SU-DHL-6 (cell line): ENCODE data around the gene RBM33.

Experiments used
- H2AFZ ChIP-seq: fragments of 200-600 bp; sonication (generic); 2 replicates; pipeline ENCODE4 v1.6.1; 2014; ENCODE audit warnings: low read depth, mild to moderate bottlenecking, moderate library complexity, mixed read lengths, antibody characterized with exemption, low read length; ENCODE audit not compliant: severe bottlenecking
- H3F3A ChIP-seq: fragments of 200-600 bp; shearing (Covaris generic); 2 replicates; pipeline ENCODE4 v1.6.0; 2016; ENCODE audit warnings: antibody characterized with exemption, mild to moderate bottlenecking; ENCODE audit not compliant: insufficient read depth
- H3K27ac ChIP-seq: fragments of 200-600 bp; sonication (generic); 2 replicates; pipeline ENCODE4 v1.5.1; 2016; ENCODE audit warnings: low read depth, mild to moderate bottlenecking, low read length, moderate library complexity, mixed read lengths
- H3K27me3 ChIP-seq: fragments of 200-600 bp; sonication (generic), shearing (Covaris generic); 2 replicates; pipeline ENCODE4 v1.6.0; 2014; ENCODE audit warnings: mild to moderate bottlenecking, low read length
- H3K36me3 ChIP-seq: fragments of 200-600 bp; sonication (generic); 2 replicates; pipeline ENCODE4 v1.6.1; 2014; ENCODE audit warnings: mild to moderate bottlenecking, low read length, mixed read lengths
- H3K4me2 ChIP-seq: fragments of 300-600, 200-600 bp; shearing (Covaris generic), sonication (generic); 2 replicates; pipeline ENCODE4 v1.6.0; 2014; ENCODE audit warnings: low read length, low read depth, mild to moderate bottlenecking; ENCODE audit not compliant: poor library complexity, severe bottlenecking
- H3K4me3 ChIP-seq: fragments of 200-600 bp; sonication (generic); 2 replicates; pipeline ENCODE4 v1.5.1; 2014; ENCODE audit warnings: antibody characterized with exemption, low read length, mild to moderate bottlenecking, mixed read lengths; ENCODE audit not compliant: insufficient read depth, poor library complexity, severe bottlenecking
- H3K79me2 ChIP-seq: fragments of 200-600 bp; sonication (generic); 2 replicates; pipeline ENCODE4 v1.6.1; 2014; ENCODE audit warnings: mild to moderate bottlenecking, low read length, moderate library complexity; ENCODE audit not compliant: insufficient read depth
- H3K9ac ChIP-seq: fragments of 200-600 bp; sonication (generic); 2 replicates; pipeline ENCODE4 v1.7.0; 2014; ENCODE audit warnings: mild to moderate bottlenecking, low read length
- H3K9me2 ChIP-seq: fragments of 200-600 bp; sonication (generic); replicated peaks from 2 replicates; pipeline ENCODE4 v1.6.1; 2014; ENCODE audit warnings: low read length; ENCODE audit not compliant: insufficient read depth
- H3K9me3 ChIP-seq: fragments of 200-600 bp; sonication (generic); 2 replicates; pipeline ENCODE4 v1.6.1; 2014; ENCODE audit warnings: low read length, mixed read lengths; ENCODE audit not compliant: insufficient read depth
- H4K20me1 ChIP-seq: fragments of 200-600 bp; sonication (generic); 2 replicates; pipeline ENCODE4 v1.6.1; 2014; ENCODE audit warnings: low read depth, mild to moderate bottlenecking, antibody characterized with exemption, low read length, moderate library complexity, mixed read lengths
- EZH2phosphoT487 ChIP-seq: fragments of 200-600 bp; sonication (generic), shearing (Covaris generic); conservative IDR thresholded peaks from 2 replicates; pipeline ENCODE4 v1.6.1; 2018; ENCODE audit warnings: mild to moderate bottlenecking, antibody characterized with exemption, low read length, moderate library complexity, mixed read lengths
- TF ChIP-seq, protein P1 (sequence below): fragments of 200-600 bp; sonication (generic); IDR thresholded peaks from one replicate; pipeline ENCODE4 v1.5.1; 2017; ENCODE audit warnings: antibody characterized with exemption, mild to moderate bottlenecking, low read length, moderate library complexity; ENCODE audit not compliant: insufficient read depth, poor library complexity, severe bottlenecking

Gene RBM33

GRCh38 chr7:155643804-155644177 is 670 bp upstream of the RBM33 start:
- Histone ChIP-seq H2AFZ (peak overlapping the region; percentile 70), H3K27ac (peak overlapping the region; percentile 86), H3K36me3 (peaks cover 59% of the 10 kb centered on the region), H3F3A (no peaks in the 10 kb centered on the region; the same call in 1 of the 2 replicates), H3K79me2 (peaks cover 49% of the 10 kb centered on the region), H3K4me2 (peak overlapping the region; percentile 88), H3K9ac (peak overlapping the region; percentile 88), H3K9me2 (no peaks in the 10 kb centered on the region), H3K27me3 (no peaks in the 10 kb centered on the region), H3K4me3 (peak overlapping the region; percentile 71), H4K20me1 (peaks cover 11% of the 10 kb centered on the region; the same call in 1 of the 2 replicates), H3K9me3 (no peaks in the 10 kb centered on the region)
- TF ChIP-seq, protein P1, sequence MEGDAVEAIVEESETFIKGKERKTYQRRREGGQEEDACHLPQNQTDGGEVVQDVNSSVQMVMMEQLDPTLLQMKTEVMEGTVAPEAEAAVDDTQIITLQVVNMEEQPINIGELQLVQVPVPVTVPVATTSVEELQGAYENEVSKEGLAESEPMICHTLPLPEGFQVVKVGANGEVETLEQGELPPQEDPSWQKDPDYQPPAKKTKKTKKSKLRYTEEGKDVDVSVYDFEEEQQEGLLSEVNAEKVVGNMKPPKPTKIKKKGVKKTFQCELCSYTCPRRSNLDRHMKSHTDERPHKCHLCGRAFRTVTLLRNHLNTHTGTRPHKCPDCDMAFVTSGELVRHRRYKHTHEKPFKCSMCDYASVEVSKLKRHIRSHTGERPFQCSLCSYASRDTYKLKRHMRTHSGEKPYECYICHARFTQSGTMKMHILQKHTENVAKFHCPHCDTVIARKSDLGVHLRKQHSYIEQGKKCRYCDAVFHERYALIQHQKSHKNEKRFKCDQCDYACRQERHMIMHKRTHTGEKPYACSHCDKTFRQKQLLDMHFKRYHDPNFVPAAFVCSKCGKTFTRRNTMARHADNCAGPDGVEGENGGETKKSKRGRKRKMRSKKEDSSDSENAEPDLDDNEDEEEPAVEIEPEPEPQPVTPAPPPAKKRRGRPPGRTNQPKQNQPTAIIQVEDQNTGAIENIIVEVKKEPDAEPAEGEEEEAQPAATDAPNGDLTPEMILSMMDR = no peak
- TF ChIP-seq EZH2phosphoT487 = no peak

GRCh38 chr7:155644971-155645509 is 579 bp downstream of the RBM33 start:
- Histone ChIP-seq H3K4me3 (peak overlapping the region; percentile 71), H3K27me3 (no peaks in the 10 kb centered on the region), H2AFZ (peak overlapping the region; percentile 70), H3K9me3 (no peaks in the 10 kb centered on the region), H3K27ac (peak overlapping the region; percentile 86), H3K36me3 (peaks cover 61% of the 10 kb centered on the region), H3K4me2 (peak overlapping the region; percentile 88), H3K79me2 (peaks cover 62% of the 10 kb centered on the region), H3K9me2 (no peaks in the 10 kb centered on the region), H3K9ac (peak overlapping the region; percentile 88), H4K20me1 (peaks cover 14% of the 10 kb centered on the region; the same call in 1 of the 2 replicates), H3F3A (no peaks in the 10 kb centered on the region; the same call in 1 of the 2 replicates)
- no peak for TF ChIP-seq EZH2phosphoT487
- TF ChIP-seq, protein P1 = no peak

- Histone ChIP-seq H2AFZ (no peak overlapping the region), H3K4me2 (peak overlapping the region; percentile 88), H3K79me2 (peaks cover 68% of the 10 kb centered on the region), H3K9ac (peak overlapping the region; percentile 88), H3F3A (no peaks in the 10 kb centered on the region; the same call in 1 of the 2 replicates), H3K9me3 (no peaks in the 10 kb centered on the region), H3K27ac (peak overlapping the region; percentile 86), H3K4me3 (peak overlapping the region; percentile 71), H4K20me1 (peaks cover 20% of the 10 kb centered on the region; the same call in 1 of the 2 replicates), H3K36me3 (peaks cover 56% of the 10 kb centered on the region), H3K9me2 (no peaks in the 10 kb centered on the region), H3K27me3 (no peaks in the 10 kb centered on the region)
- no peak for TF ChIP-seq EZH2phosphoT487
- TF ChIP-seq, protein P1 = no peak
Observed at GRCh38 chr7:155645662-155646061, 1.2 kb downstream of the RBM33 start.
